K562 (cell line): ENCODE measurements around the gene SV2A. TPM values are rescaled to one million over a fixed set of nuclear protein-coding genes. Genes with fewer than 3 reads are reported as not detected.

Source experiments
- BDP1 ChIP-seq: IDR thresholded peaks from 3 replicates; pipeline ENCODE4 v1.6.1; 2011; ENCODE audit not compliant: insufficient read length, insufficient read depth
- FOXJ3 ChIP-seq: sonication (generic); formaldehyde crosslinking; IDR thresholded peaks from 2 replicates; pipeline ENCODE4 v1.4.0; 2020; ENCODE audit warnings: mild to moderate bottlenecking, missing genetic modification reagents
- RBBP5 ChIP-seq: fragments of 200-600 bp; sonication (generic); IDR thresholded peaks from 2 replicates; pipeline ENCODE4 v1.6.1; 2012; ENCODE audit warnings: borderline replicate concordance, mild to moderate bottlenecking, low read length, control low read depth, inconsistent platforms; ENCODE audit not compliant: insufficient read depth, poor library complexity, severe bottlenecking
- RERE ChIP-seq: sonication (generic); formaldehyde crosslinking; IDR thresholded peaks from 2 replicates; pipeline ENCODE4 v1.8.0; 2023; ENCODE audit warnings: missing genetic modification reagents, mild to moderate bottlenecking, borderline replicate concordance
- ZNF384 ChIP-seq: IDR thresholded peaks from 2 replicates; pipeline ENCODE4 v1.6.1; 2012; ENCODE audit warnings: low read depth, low read length, improper control_type of control experiment
- ZNF445 ChIP-seq: fragments of 250-450 bp; sonication (Bioruptor Pico); IDR thresholded peaks from 2 replicates; pipeline ENCODE4 v1.4.0; 2020; ENCODE audit warnings: low read depth, mild to moderate bottlenecking, moderate library complexity
- polyA plus RNA-seq, 8 experiments: library from polyadenylated mRNA; depleted of rRNA in 4 of 8; stranded (reverse) in 5 of 8; unstranded in 3 of 8; fragments of >200 nt; fragmentation: Nextera tagmentation in 2 of 8; fragmentation: Illumina TruSeq in 1 of 8; extraction: Ambion mirVana in 2 of 8; extraction: Trizol in 1 of 8; gene quantifications; 2 replicates each; pipeline versions ENCODE4 v1.2.1 to v1.2.3, GENCODE V29; 2011 to 2014; ENCODE audit warnings: inconsistent platforms in 1 of 8, missing spikeins in 1 of 8
- total RNA-seq, 7 experiments: library from RNA; depleted of rRNA in 6 of 7; stranded (reverse); fragments of >200 nt in 6 of 7; fragmentation: Illumina TruSeq in 2 of 7; extraction: Trizol in 2 of 7; gene quantifications; 2 replicates each; pipeline versions ENCODE4 v1.2.1 to v1.2.3, GENCODE V29; 2011 to 2021; ENCODE audit warnings: low replicate concordance in 1 of 7
- TF ChIP-seq, protein P1 (sequence below): fragments of 250-450 bp; sonication (Bioruptor Pico); IDR thresholded peaks from 2 replicates; pipeline ENCODE4 v1.5.0; 2021; ENCODE audit warnings: mild to moderate bottlenecking, moderate library complexity
- TF ChIP-seq, protein P2 (sequence below): fragments of 450-650 bp; IDR thresholded peaks from 2 replicates; pipeline ENCODE4 v1.6.1; 2016; ENCODE audit warnings: mild to moderate bottlenecking
- TF ChIP-seq, protein P3 (sequence below): IDR thresholded peaks from 2 replicates; pipeline ENCODE4 v1.6.1; 2012; ENCODE audit warnings: low read depth, low read length, improper control_type of control experiment, borderline replicate concordance
- TF ChIP-seq, protein P4 (sequence below): sonication (generic); formaldehyde crosslinking; IDR thresholded peaks from 2 replicates; pipeline ENCODE4 v1.8.1; 2023; ENCODE audit warnings: mild to moderate bottlenecking, missing genetic modification reagents

SV2A gene
- total and polyA plus RNA-seq, 9 of the 15 experiments (the other 6 are each of a cell fraction or from before 2014, with no cell fraction given): 0.07 to 0.22 (median 0.11) TPM; not detected in 1

DNA sequence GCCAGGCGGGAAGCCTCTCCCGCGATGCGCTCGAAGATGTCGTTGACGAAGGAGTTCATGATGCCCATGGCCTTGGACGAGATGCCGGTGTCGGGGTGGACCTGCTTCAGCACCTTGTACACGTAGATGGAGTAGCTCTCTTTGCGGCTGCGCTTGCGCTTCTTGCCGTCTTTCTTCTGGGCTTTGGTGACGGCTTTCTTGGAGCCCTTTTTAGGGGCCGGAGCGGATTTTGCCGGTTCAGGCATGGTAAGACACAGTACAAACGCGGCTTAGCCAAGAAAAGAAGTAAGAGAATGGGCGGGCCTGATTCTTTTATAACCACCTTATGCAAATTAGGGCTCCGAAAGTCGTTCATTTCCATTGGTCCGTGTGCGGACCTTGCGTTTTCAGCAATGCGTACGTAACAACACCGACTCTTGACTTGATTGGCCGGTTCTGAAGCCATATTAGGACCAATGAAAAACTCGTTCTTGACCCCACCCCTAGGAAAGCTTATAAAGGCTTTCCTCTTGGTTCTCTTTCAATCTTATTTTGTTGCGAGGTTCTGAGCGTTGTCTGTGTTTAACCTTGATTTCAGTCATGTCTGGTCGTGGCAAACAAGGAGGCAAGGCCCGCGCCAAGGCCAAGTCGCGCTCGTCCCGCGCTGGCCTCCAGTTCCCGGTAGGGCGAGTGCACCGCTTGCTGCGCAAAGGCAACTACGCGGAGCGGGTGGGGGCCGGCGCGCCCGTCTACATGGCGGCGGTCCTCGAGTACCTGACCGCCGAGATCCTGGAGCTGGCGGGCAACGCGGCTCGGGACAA lies 31.0 kb downstream of the SV2A start (continued):
- TF ChIP-seq, protein P1, sequence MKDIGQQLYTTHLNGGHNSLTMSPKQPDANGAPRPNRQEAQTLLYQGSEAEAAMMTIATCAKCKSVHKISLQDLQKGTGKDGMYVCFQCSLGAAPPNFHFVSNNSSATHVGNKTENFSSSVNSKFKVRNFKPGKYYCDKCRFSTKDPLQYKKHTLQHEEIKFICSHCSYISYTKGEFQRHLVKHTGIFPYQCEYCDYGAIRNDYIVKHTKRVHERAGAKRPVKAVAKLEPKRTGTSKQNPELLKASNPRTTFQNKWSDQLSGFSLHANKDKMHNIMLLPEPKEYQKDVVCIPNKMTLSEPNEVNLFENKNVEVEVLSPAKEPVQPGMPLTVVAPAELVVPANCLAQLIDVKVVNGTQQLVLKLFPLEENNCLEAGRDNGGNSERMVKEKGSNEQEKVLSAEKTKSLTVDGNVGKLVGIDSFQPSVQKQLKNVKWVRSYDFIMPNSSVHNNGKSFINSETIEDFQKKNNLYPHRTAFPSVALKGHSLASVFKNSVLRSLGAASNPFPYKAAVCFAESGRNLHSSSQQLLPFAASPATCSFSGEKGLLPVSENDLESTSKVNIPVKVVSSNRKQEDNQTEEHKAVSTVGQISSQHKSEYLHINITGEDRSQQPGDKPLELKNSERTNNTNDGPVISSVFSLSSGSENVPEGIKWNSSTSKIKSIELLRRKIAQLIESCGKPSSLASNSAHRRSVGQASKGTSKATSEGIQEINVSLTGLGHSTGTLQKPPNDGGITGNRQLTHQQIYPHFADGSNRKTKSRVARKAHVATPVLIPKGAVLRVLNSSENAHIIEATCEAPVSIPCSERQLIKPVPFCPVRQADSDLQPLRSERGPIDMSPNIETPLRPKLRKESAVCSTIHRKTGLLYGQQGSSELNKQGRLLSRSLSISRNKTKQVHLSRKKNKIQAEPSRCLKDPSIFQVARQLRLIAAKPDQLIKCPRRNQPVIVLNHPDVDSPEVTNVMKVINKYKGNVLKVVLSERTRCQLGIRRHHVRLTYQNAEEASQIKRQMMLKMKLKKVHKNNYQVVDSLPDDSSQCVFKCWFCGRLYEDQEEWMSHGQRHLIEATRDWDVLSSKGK (CRISPR knock-in tag): no peak
- TF ChIP-seq, protein P2, sequence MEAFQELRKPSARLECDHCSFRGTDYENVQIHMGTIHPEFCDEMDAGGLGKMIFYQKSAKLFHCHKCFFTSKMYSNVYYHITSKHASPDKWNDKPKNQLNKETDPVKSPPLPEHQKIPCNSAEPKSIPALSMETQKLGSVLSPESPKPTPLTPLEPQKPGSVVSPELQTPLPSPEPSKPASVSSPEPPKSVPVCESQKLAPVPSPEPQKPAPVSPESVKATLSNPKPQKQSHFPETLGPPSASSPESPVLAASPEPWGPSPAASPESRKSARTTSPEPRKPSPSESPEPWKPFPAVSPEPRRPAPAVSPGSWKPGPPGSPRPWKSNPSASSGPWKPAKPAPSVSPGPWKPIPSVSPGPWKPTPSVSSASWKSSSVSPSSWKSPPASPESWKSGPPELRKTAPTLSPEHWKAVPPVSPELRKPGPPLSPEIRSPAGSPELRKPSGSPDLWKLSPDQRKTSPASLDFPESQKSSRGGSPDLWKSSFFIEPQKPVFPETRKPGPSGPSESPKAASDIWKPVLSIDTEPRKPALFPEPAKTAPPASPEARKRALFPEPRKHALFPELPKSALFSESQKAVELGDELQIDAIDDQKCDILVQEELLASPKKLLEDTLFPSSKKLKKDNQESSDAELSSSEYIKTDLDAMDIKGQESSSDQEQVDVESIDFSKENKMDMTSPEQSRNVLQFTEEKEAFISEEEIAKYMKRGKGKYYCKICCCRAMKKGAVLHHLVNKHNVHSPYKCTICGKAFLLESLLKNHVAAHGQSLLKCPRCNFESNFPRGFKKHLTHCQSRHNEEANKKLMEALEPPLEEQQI: no peak
- TF ChIP-seq ZNF384 (no peak), RERE (CRISPR knock-in tag) (no peak), BDP1 (no peak), FOXJ3 (CRISPR knock-in tag) (no peak), ZNF445 (CRISPR knock-in tag) (no peak), RBBP5 (no peak)
- TF ChIP-seq, protein P3, sequence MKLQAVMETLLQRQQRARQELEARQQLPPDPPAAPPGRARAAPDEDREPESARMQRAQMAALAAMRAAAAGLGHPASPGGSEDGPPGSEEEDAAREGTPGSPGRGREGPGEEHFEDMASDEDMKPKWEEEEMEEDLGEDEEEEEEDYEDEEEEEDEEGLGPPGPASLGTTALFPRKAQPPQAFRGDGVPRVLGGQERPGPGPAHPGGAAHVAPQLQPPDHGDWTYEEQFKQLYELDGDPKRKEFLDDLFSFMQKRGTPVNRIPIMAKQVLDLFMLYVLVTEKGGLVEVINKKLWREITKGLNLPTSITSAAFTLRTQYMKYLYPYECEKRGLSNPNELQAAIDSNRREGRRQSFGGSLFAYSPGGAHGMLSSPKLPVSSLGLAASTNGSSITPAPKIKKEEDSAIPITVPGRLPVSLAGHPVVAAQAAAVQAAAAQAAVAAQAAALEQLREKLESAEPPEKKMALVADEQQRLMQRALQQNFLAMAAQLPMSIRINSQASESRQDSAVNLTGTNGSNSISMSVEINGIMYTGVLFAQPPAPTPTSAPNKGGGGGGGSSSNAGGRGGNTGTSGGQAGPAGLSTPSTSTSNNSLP: no peak
- TF ChIP-seq, protein P4, sequence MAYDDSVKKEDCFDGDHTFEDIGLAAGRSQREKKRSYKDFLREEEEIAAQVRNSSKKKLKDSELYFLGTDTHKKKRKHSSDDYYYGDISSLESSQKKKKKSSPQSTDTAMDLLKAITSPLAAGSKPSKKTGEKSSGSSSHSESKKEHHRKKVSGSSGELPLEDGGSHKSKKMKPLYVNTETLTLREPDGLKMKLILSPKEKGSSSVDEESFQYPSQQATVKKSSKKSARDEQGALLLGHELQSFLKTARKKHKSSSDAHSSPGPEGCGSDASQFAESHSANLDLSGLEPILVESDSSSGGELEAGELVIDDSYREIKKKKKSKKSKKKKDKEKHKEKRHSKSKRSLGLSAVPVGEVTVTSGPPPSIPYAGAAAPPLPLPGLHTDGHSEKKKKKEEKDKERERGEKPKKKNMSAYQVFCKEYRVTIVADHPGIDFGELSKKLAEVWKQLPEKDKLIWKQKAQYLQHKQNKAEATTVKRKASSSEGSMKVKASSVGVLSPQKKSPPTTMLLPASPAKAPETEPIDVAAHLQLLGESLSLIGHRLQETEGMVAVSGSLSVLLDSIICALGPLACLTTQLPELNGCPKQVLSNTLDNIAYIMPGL: peak; percentile 72; the same call in 1 of the 2 replicates
